Adrenal gland (tissue), 12 donors: ENCODE data around the gene CTXN3. TPM values are rescaled to one million over a fixed set of nuclear protein-coding genes. Genes with fewer than 3 reads are reported as not detected.

ENCODE experiments used
- DNase-seq, 7 donors: peaks; one replicate each; pipeline ENCODE4 v3.0.0-alpha.2; 2019 to 2020
- H3K27ac ChIP-seq, 5 donors: fragments of 200-600 bp; sonication (generic) in 4 of 5; 1 replicate in 3 of 5; 2 replicates in 2 of 5; pipeline versions ENCODE4 v1.5.1 to v1.8.0; 2016 to 2020; ENCODE audit warnings: mild to moderate bottlenecking in 1 of 5
- H3K27me3 ChIP-seq: fragments of 200-600 bp; 2 replicates; pipeline ENCODE4 v1.8.0; 2021
- H3K36me3 ChIP-seq, 2 donors: fragments of 200-600 bp; replicated peaks in 1 of 2; 1 replicate in 1 of 2; 2 replicates in 1 of 2; pipeline versions ENCODE4 v1.5.1 to v1.8.0; 2018 to 2022
- H3K4me1 ChIP-seq, 2 donors: fragments of 200-600 bp; replicated peaks in 1 of 2; 1 replicate in 1 of 2; 2 replicates in 1 of 2; pipeline versions ENCODE4 v1.5.1 to v1.8.0; 2018 to 2021
- H3K4me3 ChIP-seq, 4 donors: fragments of 200-600 bp; sonication (generic) in 3 of 4; one replicate each; pipeline ENCODE4 v1.5.1; 2016 to 2018
- H3K9me3 ChIP-seq, 3 donors: fragments of 200-600 bp; sonication (generic) in 1 of 3; replicated peaks in 1 of 3; 1 replicate in 2 of 3; 2 replicates in 1 of 3; pipeline versions ENCODE4 v1.5.1 to v1.8.0; 2016 to 2021
- CTCF ChIP-seq, 6 experiments: fragments of 450-650 bp in 4 of 6; fragments of 200-600 bp in 2 of 6; sonication (generic) in 1 of 6; IDR thresholded peaks; 1 replicate in 5 of 6; 2 replicates in 1 of 6; pipeline versions ENCODE4 v1.5.1 to v1.8.0; 2016 to 2021; ENCODE audit warnings: antibody characterized with exemption in 6 of 6, mild to moderate bottlenecking in 2 of 6, moderate library complexity in 1 of 6
- POLR2A ChIP-seq, 2 donors: fragments of 450-650 bp; IDR thresholded peaks; one replicate each; pipeline ENCODE4 v1.6.1; 2017; ENCODE audit warnings: antibody characterized with exemption in 2 of 2, mild to moderate bottlenecking in 2 of 2, moderate library complexity in 1 of 2
- WGBS, 4 donors: extraction: QIAGEN DNeasy Blood & Tissue Kit in 2 of 4; methylation state at CpG; one replicate each; pipeline versions ENCODE4 v1.1.5 to v1.1.7; 2013 to 2017; 5-methylcytosine and 5-hydroxymethylcytosine counted together
- intact Hi-C, 2 donors: fragments of 100-400 bp; cut with DNase I; formaldehyde crosslinking; loops; one replicate each; pipeline versions ENCODE4 v1.14.1 to v1.15.0; 2022 to 2023
- polyA plus RNA-seq, 3 donors: library from polyadenylated mRNA; stranded (reverse); fragments of 200-250 nt in 2 of 3; fragments of 350-450 nt in 1 of 3; fragmentation: Illumina TruSeq in 1 of 3; extraction: RNeasy Lipid Tissue Mini Kit (QIAGEN cat#74804) in 1 of 3; gene quantifications; one replicate each; pipeline ENCODE4 v1.2.3, GENCODE V29; 2013 to 2014
- total RNA-seq, 9 donors: library from RNA; depleted of rRNA in 4 of 9; stranded (reverse); fragments of >200 nt in 4 of 9; fragments of 120-200 nt in 1 of 9; fragmentation: NEBNext Ultra II Directional in 1 of 9; extraction: Animal tissue kit (Norgen Biotek cat#: 25700) in 1 of 9; gene quantifications; one replicate each; pipeline versions ENCODE4 v1.1.0 to v1.2.4, GENCODE V29; 2013 to 2023
- donor health status: healthy with polysubstance abuse.
- donor health status: Bipolar disorder and iron deficiency.
- donor health status: DM: yes; HTN: yes; CAD: no.
- donor health status: DM: no; HTN: no; CAD: no.
- donor health status: DM: no; HTN: no; CAD: no.
- donor health status: DM: yes; HTN: yes; CAD: no.

The CTXN3 gene
- total and polyA plus RNA-seq, 12 donors: not detected

GRCh38 chr5:127694518-127695171, 45.8 kb downstream of the CTXN3 start:
- H3K4me1 ChIP-seq: peaks cover 0 to 9% of the 10 kb centered on the region in 2 donors
- intact Hi-C loops: no loop called here
- no peaks in the 10 kb centered on the region for H3K9me3 ChIP-seq
- H3K27ac ChIP-seq: no peak overlapping the region
- H3K4me3 ChIP-seq: no peak overlapping the region
- no peaks in the 10 kb centered on the region for H3K36me3 ChIP-seq
- TF ChIP-seq POLR2A (IDR thresholded peaks at IDR 0.05): no peak
- no peak for TF ChIP-seq CTCF (IDR thresholded peaks at IDR 0.05)
- no peak for DNase-seq
- 46 to 81% (median 65%) methylated on average over 1 of the region's 1 CpG for WGBS, 4 donors
- H3K27me3 ChIP-seq: no peaks in the 10 kb centered on the region

- peaks cover 0 to 9% of the 10 kb centered on the region in 2 donors for H3K4me1 ChIP-seq
- no peaks in the 10 kb centered on the region for H3K9me3 ChIP-seq
- intact Hi-C loops: no loop called here
- H3K27ac ChIP-seq: no peak overlapping the region
- H3K4me3 ChIP-seq: no peak overlapping the region
- no peak for TF ChIP-seq CTCF (IDR thresholded peaks at IDR 0.05)
- TF ChIP-seq POLR2A (IDR thresholded peaks at IDR 0.05): no peak
- H3K36me3 ChIP-seq: no peaks in the 10 kb centered on the region
- H3K27me3 ChIP-seq: no peaks in the 10 kb centered on the region
- no peak for DNase-seq
Measured at GRCh38 chr5:127695346-127695745, 46.5 kb downstream of the CTXN3 start.

- H3K27ac ChIP-seq: no peak overlapping the region
- H3K27me3 ChIP-seq: no peaks in the 10 kb centered on the region
- no peak overlapping the region for H3K4me3 ChIP-seq
- no peak for DNase-seq
- WGBS, 4 donors: 66 to 72% (median 71%) methylated on average over 6 of the region's 6 CpGs
- no peaks in the 10 kb centered on the region for H3K9me3 ChIP-seq
- intact Hi-C loops: no loop called here
- H3K36me3 ChIP-seq: no peaks in the 10 kb centered on the region
- H3K4me1 ChIP-seq: peaks cover 0 to 13% of the 10 kb centered on the region in 2 donors
- TF ChIP-seq POLR2A (IDR thresholded peaks at IDR 0.05) (no peak), CTCF (IDR thresholded peaks at IDR 0.05) (no peak)
Measured at GRCh38 chr5:127696683-127697082, 47.8 kb downstream of the CTXN3 start.

GRCh38 chr5:127697894-127698600, 49.2 kb downstream of the CTXN3 start:
- no peak for TF ChIP-seq CTCF (IDR thresholded peaks at IDR 0.05)
- H3K4me3 ChIP-seq: no peak overlapping the region
- H3K27ac ChIP-seq: no peak overlapping the region
- intact Hi-C loops: no loop called here
- peak in 5 of 7 donors; percentile 33 to 59 (median 47) for DNase-seq
- WGBS, 4 donors: 27 to 49% (median 35%) methylated on average over 2 of the region's 2 CpGs
- no peaks in the 10 kb centered on the region for H3K27me3 ChIP-seq
- H3K36me3 ChIP-seq: no peaks in the 10 kb centered on the region
- H3K4me1 ChIP-seq: peaks cover 0 to 13% of the 10 kb centered on the region in 2 donors
- no peaks in the 10 kb centered on the region for H3K9me3 ChIP-seq
